ENCODE results near the gene MIEN1.
"Not testable (repeated sequence)": the region's sequence is repeated elsewhere in the genome, so short reads cannot be mapped to it uniquely, and the experiment has no call there.

MIEN1 gene

GRCh38 chr17:39755554-39756379, 25.4 kb upstream of the MIEN1 start:
- no peak for DNase-seq

GRCh38 chr17:39754958-39755553, 24.7 kb upstream of the MIEN1 start:
- DNase-seq, result no peak

- peak; percentile 77 for DNase-seq
Measured at GRCh38 chr17:39754161-39754957, 24.0 kb upstream of the MIEN1 start.

GRCh38 chr17:39753514-39754160, 23.3 kb upstream of the MIEN1 start:
- DNase-seq, result peak; percentile 48

DNA sequence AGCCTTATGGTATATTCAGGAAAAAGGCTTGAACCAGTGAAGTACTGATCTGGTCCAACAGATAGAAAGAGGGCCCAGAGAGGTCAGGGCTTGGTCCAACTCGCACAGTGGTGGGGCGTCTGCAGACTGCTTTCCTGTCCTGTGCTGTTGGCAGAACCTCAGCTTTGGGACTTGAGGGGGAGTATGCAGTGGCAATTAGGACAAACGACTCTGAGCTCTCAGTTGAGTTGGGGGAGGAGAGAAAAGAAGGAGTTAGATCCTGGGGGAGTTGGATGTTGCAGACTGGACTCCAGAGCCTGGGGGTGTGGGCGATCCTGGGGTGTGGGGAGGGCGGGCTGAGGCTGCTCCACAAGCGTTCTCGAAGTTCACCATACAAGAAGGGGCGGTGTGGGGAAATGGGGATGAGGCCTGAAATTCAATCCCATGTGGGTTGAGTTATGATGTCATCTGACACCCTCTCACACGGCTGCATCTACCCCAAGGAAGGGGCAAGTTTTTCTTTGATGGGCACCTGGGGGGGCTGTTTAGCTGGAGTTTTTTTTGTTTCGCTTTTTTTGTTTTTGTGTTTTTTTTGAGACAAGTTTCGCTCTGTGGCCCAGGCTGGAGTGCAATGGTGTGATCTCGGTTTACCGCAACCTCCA, 22.0 kb upstream of the MIEN1 start:
- DNase-seq, result no peak

DNA sequence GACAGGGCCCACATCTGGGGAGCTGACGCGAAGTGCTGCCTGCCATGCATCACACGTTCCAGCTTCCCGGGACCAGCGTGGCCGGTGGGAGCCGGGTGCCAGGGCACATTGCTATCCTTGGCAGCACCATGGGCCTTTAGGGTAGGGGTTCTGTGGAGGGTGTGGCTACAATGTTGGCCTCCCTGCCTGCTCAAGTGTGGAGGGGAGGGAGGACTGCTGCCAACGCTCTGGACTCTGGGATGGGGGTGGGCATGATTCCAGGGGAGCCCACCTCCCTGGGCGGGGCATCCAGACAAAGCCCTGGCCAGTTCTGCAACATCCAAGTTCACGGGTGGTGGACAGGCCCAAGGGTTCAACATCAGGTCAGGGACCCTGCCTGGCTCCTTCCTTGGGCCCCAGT, 21.3 kb upstream of the MIEN1 start:
- no peak for DNase-seq

DNA sequence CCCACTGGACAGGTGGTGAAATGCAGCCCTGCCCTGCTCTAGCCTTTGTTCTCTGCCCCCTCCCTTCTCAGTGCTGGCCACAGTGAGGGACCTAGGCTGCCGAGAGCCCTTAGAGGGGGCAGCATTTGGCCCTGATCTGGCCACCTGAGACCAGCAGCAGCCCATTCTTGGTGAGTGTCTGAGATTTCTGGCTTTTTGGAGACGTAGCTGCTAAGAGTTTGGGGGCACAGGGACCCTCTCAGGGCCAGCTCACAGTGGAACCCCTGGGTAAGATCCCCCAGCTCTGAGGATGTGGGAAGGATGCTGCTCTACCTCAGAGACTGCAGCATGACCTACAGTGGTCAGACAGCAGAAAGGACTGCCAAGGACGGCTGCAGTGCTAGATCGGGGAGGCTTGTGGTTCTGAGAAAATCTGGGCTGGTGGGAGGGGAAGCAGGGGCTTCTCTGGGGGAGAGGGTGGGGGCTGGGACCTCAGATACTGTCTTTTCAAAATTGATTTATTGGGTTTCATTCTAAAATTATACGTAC, 20.7 kb upstream of the MIEN1 start:
- DNase-seq, result no peak

DNA sequence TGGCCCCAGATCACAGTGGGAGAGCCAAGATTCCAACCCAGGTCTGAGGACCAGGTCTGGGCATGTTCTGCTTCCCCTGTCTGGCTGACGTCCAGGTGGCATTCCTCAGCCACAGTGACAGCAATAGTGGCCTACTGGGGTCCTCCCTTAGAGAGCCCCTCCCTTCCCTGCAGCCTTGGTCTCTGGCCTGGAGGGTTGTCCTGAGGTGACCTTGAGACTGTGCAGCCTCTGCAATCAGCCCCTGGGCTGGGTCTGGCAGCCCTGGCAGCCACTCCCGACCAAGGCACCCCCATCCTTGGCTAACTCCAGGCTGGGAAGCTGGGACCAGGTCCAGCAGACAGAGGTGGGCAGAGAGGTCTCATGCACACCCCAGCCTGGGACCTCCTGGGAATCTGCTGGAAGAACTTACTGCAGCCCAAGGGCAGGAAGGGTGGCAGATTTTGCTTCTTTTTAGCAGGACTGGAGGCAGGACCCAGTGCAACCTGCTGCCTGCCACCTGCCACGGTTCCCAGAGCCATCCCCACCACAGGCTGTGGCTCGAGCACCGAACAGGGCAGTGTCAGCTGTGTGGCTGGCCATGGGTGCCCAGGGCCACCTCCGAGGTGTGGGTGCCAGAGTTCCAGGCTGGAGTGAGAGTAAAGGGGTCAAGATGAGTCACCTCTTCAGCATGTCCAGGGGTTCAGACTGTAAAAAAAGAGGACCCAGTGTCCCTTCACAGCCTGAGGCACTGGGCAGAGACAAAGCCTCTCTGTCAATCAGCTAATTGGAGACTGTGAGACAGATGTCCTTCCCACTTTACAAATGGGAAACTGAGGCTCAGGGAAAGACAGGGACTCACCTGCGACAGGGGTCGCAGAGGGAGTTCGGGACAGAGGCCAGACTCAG, 20.0 kb upstream of the MIEN1 start:
- DNase-seq, result no peak

GRCh38 chr17:39748444-39749034, 18.2 kb upstream of the MIEN1 start:
- DNase-seq, result not testable (repeated sequence)

GRCh38 chr17:39747745-39748144, 17.4 kb upstream of the MIEN1 start:
- DNase-seq, result no peak

DNA sequence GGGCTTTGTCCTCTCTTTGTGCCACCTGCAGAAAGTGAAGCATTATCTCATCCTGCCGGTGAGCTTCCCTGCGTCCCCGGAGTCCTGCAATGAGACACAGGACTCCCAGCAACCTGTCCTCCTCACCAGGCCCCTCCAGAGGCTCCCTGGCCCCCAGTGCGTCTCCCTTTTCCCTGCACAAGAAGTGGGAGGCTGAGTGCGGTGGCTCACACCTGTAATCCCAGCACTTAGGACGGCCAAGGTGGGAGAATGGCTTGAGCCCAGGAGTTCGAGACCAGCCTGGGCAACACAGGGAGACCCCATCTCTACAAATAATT, 15.8 kb upstream of the MIEN1 start:
- DNase-seq, result no peak

DNA sequence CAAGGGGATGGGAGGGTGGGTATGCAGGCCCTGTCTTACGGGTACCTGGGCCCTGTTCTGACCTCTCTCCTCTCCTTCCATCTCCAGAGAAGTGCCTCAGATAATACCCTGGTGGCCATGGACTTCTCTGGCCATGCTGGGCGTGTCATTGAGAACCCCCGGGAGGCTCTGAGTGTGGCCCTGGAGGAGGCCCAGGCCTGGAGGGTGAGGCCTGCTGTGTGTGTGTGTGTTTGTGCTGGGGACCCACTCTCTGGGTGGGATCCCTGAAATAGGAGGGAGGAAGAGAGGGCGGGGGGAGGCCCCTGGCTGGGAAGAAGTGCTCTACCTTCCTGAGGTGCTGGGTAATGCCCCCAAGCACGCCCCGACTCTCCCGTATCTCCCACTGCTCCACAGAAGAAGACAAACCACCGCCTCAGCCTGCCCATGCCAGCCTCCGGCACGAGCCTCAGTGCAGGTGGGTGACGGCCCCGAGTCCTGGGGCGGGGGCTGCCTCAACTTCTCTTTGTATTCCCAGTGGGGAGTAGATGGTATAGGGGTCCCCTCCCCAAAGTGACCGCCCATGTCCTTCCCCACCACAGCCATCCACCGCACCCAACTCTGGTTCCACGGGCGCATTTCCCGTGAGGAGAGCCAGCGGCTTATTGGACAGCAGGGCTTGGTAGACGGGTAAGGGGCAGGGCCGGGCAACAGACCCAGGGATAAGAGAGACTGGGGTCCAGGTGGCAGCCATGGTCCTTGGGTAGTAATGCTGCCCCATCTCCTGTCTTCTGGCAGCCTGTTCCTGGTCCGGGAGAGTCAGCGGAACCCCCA, 15.2 kb upstream of the MIEN1 start:
- no peak for DNase-seq

GRCh38 chr17:39744836-39745215, 14.5 kb upstream of the MIEN1 start:
- no peak for DNase-seq

DNA sequence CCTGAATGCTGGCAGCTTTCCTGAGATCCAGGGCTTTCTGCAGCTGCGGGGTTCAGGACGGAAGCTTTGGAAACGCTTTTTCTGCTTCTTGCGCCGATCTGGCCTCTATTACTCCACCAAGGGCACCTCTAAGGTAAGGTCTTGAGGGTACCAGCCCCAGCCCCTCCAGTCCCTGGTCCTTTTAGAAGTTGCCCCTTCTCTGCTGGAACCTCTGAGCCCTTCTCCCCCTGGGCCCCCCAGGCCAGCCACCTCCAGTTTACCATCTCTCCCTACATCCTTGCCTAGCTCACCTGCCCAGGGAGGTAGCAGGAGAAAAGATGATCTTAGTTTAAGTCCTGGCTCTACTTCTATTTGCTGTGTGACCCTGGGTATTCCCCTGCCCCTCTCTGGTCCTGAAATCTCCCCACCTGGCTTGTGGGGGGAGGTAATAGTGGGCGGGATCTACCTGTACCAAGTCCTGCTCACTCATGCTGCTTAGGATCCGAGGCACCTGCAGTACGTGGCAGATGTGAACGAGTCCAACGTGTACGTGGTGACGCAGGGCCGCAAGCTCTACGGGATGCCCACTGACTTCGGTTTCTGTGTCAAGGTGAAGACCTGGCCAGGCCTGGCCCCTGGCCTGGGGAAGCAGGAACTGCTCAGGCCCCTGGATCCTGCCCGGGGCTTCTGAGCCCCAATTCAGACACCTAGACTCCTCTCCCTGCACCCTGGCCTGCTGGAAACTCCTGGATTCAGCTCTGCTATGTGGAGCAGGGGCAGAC, 13.9 kb upstream of the MIEN1 start:
- no peak for DNase-seq

DNA sequence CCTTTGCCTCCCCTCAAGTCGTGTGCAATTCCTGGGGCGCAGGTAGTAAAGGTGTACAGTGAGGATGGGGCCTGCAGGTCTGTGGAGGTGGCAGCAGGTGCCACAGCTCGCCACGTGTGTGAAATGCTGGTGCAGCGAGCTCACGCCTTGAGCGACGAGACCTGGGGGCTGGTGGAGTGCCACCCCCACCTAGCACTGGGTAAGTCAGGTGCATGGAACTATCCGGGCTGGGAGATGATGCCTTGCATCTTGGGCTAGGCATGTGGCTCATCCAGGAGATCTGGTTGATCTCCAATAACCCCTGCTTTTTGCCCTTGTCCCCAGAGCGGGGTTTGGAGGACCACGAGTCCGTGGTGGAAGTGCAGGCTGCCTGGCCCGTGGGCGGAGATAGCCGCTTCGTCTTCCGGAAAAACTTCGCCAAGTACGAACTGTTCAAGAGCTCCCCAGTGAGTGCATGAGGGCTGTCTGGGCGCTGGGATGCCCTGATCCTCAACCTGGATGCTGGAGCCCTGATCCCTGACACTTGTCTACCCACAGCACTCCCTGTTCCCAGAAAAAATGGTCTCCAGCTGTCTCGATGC, 12.6 kb upstream of the MIEN1 start:
- no peak for DNase-seq

DNA sequence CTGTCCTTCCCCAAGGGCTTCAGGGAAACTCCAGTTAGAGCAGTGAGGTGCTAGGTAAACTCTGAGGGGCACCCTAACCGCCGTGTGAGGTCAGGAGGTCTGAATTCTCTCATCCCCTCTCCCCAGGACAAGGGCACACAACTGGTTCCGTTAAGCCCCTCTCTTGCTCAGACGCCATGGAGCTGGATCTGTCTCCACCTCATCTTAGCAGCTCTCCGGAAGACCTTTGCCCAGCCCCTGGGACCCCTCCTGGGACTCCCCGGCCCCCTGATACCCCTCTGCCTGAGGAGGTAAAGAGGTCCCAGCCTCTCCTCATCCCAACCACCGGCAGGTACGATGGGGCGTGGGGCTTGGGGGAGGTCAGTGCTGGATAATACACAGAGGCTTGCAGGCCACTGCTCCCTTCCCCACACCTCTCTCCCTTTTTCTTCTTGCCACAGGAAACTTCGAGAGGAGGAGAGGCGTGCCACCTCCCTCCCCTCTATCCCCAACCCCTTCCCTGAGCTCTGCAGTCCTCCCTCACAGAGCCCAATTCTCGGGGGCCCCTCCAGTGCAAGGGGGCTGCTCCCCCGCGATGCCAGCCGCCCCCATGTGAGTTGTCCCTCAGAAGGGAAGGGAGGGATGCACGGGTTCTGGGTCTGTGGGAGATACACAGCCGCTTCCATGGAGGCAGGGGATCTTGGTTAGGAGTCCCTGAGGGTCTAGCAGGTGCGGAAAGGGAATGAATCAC, 12.0 kb upstream of the MIEN1 start:
- DNase-seq, result no peak

GRCh38 chr17:39740357-39741111, 10.2 kb upstream of the MIEN1 start:
- DNase-seq, result peak; percentile 20

DNA sequence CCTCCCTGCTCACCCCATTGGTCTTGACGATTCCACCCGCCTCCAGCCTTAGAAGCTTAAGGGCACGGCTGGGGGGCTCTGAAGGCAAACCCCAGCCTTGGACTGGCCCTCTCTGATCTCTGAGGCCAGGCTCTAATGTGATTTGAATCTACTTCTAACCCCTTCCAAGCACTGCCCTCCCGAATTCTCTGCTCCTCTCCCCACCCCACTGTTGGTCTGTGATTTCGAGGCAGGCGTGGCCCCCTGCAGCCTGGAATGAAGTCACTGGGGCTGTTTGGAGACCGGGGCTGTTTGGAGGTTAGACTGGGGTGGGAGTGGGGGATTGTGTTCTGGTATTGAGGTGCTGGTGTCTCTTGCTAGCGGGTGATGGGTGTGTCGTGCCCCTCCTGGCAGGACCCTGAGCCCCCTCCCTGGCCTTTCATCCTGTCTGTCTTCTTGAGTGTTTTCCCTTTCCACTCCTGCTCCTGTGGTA, 9.6 kb upstream of the MIEN1 start:
- no peak for DNase-seq
